ENCODE measurements around the gene SHISA5. TPM values are rescaled to one million over a fixed set of nuclear protein-coding genes. Genes with fewer than 3 reads are reported as not detected.
"Not testable (repeated sequence)": the region's sequence is repeated elsewhere in the genome, so short reads cannot be mapped to it uniquely, and the experiment has no call there.

Gene SHISA5, protein sequence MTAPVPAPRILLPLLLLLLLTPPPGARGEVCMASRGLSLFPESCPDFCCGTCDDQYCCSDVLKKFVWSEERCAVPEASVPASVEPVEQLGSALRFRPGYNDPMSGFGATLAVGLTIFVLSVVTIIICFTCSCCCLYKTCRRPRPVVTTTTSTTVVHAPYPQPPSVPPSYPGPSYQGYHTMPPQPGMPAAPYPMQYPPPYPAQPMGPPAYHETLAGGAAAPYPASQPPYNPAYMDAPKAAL
- 35.2 TPM for total RNA-seq

- DNase-seq: peak; percentile 44
Observed at GRCh38 chr3:48504051-48504946, at the start of gene SHISA5. Gene SHISA5, minus strand, starts transcription at chr3:48504174. Its CDS starts 80 bp downstream, at chr3:48504094.

DNA sequence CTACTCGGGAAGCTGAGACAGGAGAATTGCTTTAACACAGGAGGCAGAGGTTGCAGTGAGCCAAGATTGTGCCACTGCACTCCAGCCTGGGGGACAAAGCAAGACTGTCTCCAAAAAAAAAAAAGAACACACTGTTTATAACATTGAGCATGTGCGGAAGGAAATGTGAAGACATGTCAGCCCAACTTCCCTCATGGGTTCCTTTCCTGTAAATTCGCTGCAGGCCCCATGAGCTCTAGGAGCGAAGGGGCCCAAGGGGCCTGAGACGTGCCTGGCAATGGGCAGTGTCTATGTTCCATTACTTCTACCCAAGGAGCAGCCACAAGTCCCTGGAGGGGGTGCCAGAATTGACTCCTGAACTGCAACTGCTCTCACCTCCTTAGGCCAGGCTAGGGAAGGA lies 49.4 kb upstream of the SHISA5 start:
- DNase-seq: no peak

DNA sequence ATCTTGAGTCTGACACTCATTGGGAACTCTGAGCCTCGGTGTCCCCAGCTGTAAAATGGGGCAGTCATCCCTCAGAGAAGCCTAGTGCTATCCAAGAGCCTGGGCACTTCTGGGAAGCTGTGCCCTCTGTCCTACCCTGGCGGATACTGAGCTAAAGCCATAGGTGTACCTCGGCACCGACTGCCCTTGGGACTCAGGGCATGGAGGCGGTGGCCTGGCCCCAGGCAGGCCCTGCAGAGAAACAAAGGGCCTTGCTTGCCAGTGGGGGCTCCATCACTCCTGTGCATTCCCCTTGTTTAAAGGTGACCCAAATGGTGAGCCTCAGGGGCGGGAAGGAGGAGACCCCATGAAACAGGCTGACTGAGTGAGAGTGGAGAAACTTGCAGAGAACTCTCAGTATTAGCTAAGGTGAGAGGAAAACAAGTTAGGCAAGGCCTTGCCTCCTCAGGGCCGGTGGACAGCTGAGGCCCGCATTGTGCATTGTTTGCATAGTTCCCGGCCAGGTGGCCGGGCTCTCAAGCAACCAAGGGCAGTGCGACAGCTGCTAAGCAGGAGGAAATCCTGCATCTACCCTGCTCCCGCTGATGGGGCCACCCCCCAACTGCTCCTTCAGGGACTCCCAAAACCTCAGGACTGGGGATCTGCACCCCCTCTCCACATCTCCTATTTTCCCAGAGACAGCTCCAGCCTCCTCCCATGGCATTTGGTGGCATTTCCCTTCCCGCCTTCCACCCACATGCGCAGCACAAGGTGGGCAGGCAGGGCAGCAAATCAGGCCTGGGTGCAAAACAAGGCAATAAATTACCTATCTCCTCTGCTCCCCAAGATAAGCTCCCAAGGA lies 48.4 kb upstream of the SHISA5 start:
- DNase-seq: no peak

DNA sequence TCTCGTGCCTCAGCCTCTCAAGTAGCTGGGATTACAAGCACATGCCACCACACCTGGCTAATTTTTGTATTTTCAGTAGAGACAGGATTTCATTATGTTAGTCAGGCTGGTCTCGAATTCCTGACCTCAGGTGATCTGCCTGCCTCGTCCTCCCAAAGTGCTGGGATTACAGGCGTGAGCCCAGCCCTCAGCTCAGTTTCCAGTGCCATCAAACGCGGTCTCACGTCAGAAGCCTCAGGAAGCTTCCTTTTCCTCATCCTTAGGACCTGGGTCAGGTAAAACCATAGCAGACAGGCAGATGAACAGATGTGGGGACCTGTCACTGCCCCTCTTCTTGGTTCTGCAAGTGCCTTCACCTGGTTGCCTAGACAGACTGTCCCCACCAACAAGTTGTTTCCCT lies 47.7 kb upstream of the SHISA5 start:
- not testable (repeated sequence) for DNase-seq

- peak; percentile 22 for DNase-seq
Observed at GRCh38 chr3:48548729-48549705, 45.0 kb upstream of the SHISA5 start.

DNA sequence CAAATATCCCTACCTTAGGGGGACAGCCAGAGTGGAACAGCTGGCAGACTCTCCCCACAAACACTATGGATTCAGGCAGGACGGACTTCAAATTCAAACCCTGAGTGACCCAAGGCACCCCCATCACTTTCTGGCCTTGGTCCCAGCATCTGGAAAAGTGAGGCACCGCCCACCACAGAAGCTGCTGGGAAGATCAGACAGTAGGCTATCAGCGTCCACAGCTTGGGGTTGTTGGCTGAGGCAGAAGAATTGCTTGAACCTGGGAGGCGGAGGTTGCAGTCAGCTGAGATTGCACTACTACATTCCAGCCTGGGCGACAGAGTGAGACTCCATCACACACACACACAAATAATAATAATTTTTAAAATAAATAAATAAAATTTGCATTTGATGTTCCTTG lies 44.2 kb upstream of the SHISA5 start:
- no peak for DNase-seq

- no peak for DNase-seq
Observed at GRCh38 chr3:48546203-48546829, 42.3 kb upstream of the SHISA5 start.

DNA sequence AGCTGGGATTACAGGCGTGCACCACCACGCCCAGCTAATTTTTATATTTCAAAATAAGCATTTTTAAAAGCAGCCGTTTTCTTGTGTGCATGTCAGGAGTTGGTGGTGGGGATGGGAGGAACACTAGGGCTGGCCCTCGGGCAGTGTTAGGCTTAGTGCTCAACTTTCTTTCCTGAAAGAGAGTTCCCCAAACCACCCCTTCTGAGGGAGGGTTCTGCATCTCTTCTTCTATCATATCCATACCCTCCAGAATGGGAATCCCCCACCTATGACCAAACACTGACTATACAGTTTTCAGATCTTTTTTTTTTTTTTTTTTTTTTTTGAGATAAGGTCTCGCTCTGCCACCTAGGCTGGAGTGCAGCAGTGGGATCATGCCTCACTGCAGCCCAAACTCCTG lies 40.2 kb upstream of the SHISA5 start:
- DNase-seq: no peak

- DNase-seq: no peak
Observed at GRCh38 chr3:48543271-48543866, 39.4 kb upstream of the SHISA5 start.

DNA sequence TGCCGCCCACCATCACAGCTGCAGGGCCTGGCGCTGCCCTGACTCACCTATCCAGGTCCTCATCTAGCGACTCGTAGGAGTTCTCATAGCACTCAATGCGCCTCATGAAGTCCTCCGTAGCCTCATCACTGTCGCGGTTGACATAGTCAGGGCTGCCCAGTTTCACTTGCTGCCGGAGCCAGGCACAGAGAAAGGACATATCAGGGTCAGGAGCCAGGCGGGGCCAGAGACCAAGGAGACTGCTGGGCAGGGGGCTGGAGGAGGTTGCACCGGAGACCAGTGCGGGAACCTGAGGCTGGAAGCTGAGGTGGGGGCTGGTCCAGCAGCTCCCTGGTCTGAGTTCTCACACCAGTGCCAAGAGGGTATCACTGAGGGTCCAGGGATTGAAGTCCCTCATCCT lies 34.5 kb upstream of the SHISA5 start:
- no peak for DNase-seq

DNA sequence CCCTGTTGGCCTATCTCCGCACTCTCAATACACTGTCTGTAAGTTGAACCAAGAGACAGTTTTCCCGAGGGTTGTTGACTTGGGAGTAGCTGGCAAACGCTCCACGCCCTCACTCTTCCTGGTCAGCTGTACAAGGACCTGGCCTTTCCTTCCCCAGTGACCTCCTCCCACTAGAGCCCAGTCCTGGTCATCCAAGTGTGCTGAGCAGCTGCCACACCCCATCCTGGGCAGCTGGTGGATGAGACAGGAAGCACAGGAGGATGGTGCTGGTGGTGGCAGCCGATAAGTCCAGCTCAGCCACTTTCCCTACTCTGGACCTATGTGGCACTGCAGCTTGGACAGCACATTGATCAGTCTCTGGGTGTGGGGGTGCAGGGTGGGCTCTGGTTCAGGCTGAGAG lies 32.8 kb upstream of the SHISA5 start:
- DNase-seq: no peak

GRCh38 chr3:48536116-48536515 lies 32.1 kb upstream of the SHISA5 start:
- DNase-seq: no peak

DNA sequence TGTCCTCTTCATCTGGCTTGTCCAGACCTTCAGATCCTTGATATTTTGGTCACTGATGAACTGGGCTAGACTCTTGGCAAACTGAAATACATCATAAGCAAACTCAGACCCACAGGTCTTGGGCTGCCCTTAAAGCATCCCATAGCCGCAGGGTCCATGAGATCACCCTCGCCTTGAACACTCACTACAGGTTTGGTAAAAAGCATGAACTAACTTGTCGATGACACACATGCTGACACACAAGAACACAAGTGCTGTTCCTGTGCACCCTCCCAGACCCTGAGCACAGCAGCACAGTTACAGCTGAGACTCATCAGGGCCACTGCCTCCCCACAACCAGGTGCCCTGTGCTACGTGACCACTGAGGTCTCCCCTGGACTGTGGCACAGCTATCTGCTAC lies 31.6 kb upstream of the SHISA5 start:
- DNase-seq: no peak

- DNase-seq: no peak
Observed at GRCh38 chr3:48532977-48533337, 29.0 kb upstream of the SHISA5 start.

DNA sequence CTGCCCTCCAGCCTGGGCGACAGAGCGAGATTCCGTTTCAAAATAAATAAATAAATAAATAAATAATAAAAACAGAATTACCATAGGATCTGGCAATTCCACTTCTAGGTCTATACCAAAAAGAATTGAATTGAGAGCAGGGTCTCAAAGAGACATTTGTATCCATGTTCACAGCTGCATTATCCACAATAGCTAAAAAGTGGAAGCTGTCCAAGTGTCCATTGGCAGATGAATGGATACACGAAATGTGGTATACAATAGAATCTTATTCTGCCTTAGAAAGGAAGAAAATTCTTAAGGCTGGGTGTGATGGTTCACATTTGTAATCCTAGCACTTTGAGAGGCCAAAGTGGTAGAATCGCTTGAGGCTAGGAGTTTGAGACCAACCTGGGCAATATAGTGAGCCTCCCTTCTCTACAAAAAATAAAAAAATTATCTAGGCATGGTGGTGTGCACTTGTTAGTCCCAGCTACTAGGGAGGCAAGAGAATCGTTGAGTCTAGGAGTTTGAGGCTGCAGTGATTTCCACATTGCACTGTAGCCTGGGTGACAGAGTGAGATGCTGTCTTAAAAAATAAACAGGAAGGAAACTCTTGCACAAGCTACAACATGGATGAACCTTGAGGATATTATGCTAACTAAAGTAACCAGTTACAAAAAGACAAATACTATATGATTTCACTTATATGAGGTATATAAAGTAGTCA lies 28.4 kb upstream of the SHISA5 start:
- DNase-seq: no peak

- not testable (repeated sequence) for DNase-seq
Observed at GRCh38 chr3:48530701-48531100, 26.7 kb upstream of the SHISA5 start.

DNA sequence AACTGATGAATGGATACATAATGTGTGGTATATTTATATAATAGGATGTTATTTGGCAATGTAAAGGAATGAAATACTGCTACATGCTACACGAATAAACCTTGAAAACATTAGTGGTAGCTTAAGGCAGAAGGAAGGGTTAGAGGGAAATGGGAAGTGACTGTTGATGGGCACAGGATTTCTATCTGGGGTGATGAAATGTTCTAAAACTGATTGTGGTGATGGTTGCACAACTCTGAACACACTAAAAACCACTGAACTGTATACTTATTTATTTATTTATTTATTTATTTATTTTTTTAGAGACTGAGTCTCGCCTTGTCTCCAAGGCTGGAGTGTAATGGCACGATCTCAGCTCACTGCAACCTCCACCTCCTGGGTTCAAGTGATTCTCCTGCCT lies 24.8 kb upstream of the SHISA5 start:
- no peak for DNase-seq

GRCh38 chr3:48528048-48528447 lies 24.1 kb upstream of the SHISA5 start:
- no peak for DNase-seq

DNA sequence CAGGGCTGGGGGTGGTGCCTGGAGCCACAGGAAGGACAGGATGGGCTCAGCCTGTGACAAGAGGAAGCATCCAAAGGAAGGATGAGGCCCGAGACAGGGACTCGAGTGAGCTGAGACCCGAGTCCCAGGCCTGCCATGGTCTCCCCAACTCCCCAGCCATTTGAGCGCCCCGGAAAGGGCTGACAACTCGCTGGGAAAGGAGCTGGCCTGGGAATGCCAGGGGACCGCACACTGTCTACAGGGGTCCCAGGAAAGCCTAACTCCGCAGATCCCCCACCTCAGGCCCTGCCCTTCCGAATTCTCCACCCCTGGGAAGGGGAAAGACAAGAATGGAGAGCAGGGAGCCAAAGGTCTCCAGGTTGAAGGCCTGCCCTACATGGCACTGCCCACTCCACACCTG lies 21.0 kb upstream of the SHISA5 start:
- no peak for DNase-seq

GRCh38 chr3:48521635-48522034 lies 17.7 kb upstream of the SHISA5 start:
- DNase-seq: no peak

Measured in skin of body (tissue), 2 donors.